Measurements from ENCODE around the gene PCSK1N.

DNA sequence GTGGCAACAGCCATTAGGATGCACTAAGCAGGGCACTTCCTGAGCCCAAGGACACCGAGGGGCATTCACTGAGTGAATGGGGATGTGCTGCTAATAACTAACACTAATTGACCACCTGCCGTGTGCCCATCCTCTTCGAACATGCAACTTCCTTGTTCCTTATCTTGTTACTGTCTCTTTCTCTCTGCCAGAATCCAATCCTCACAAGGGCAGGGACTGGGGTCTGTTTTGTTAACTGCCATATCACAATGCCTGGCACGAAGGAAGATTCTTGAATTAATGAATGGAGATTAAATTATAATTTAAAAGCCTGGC lies 7.8 kb downstream of the PCSK1N start:
- TF ChIP-seq, protein P1, sequence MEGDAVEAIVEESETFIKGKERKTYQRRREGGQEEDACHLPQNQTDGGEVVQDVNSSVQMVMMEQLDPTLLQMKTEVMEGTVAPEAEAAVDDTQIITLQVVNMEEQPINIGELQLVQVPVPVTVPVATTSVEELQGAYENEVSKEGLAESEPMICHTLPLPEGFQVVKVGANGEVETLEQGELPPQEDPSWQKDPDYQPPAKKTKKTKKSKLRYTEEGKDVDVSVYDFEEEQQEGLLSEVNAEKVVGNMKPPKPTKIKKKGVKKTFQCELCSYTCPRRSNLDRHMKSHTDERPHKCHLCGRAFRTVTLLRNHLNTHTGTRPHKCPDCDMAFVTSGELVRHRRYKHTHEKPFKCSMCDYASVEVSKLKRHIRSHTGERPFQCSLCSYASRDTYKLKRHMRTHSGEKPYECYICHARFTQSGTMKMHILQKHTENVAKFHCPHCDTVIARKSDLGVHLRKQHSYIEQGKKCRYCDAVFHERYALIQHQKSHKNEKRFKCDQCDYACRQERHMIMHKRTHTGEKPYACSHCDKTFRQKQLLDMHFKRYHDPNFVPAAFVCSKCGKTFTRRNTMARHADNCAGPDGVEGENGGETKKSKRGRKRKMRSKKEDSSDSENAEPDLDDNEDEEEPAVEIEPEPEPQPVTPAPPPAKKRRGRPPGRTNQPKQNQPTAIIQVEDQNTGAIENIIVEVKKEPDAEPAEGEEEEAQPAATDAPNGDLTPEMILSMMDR (IDR thresholded peaks at IDR 0.05; ENCODE audit: low read depth, low read length) = no peak
- TF ChIP-seq, protein P2, sequence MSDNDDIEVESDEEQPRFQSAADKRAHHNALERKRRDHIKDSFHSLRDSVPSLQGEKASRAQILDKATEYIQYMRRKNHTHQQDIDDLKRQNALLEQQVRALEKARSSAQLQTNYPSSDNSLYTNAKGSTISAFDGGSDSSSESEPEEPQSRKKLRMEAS (IDR thresholded peaks at IDR 0.05; ENCODE audit: low read depth, low read length) = no peak
